T-helper 1 cell treated with Interleukin-12 subunit alpha and Interleukin-12 subunit beta and Interleukin-4 antibody, amounts not matched to agents 30 μg/mL and 1 μg/mL, for 36 hours (primary cell): Measurements from ENCODE around the gene GOLGA8T.
"Not testable (repeated sequence)": the region's sequence is repeated elsewhere in the genome, so short reads cannot be mapped to it uniquely, and the experiment has no call there.

Source experiments
- H3K27ac Mint-ChIP-seq: one replicate; pipeline ENCODE4 v1.8.0; 2021; ENCODE audit warnings: mild to moderate bottlenecking, mixed read lengths
- H3K27me3 Mint-ChIP-seq: one replicate; pipeline ENCODE4 v1.8.0; 2021; ENCODE audit warnings: low read depth, mixed read lengths
- H3K36me3 Mint-ChIP-seq: one replicate; pipeline ENCODE4 v1.8.0; 2021; ENCODE audit warnings: low read depth, mixed read lengths
- H3K4me1 Mint-ChIP-seq: one replicate; pipeline ENCODE4 v1.8.0; 2021; ENCODE audit warnings: low read depth, mixed read lengths
- H3K4me3 Mint-ChIP-seq: one replicate; pipeline ENCODE4 v1.8.0; 2021; ENCODE audit warnings: mild to moderate bottlenecking, moderate library complexity, mixed read lengths
- H3K9me3 Mint-ChIP-seq: one replicate; pipeline ENCODE4 v1.8.0; 2021; ENCODE audit warnings: mixed read lengths

Gene GOLGA8T

DNA sequence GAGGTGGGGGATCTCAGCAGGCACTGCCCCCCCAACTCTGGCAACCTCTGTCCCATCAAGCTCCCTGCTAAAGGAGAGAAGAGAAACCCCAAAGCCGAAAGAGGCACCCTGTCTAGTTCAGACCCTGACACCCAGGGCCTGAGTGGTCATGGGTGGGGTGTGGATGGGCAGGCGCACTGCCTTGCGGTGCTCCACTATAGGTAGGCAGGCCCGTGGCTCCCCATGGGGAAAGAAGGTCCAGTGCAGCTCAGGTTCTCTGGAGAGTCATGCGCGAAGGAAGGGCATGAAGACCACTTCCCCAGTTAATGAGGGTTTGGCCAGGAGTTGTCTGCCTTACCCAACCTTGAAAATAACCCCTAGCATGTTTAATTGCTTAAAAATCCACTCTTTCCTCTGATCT is 40.4 kb downstream of the GOLGA8T start:
- not testable (repeated sequence) for H3K36me3 Mint-ChIP-seq, H3K27me3 Mint-ChIP-seq, H3K4me1 Mint-ChIP-seq, H3K9me3 Mint-ChIP-seq, H3K27ac Mint-ChIP-seq, H3K4me3 Mint-ChIP-seq

- not testable (repeated sequence) for H3K4me1 Mint-ChIP-seq, H3K27me3 Mint-ChIP-seq, H3K27ac Mint-ChIP-seq, H3K4me3 Mint-ChIP-seq, H3K9me3 Mint-ChIP-seq, H3K36me3 Mint-ChIP-seq
Measured at GRCh38 chr15:30176613-30177012, 41.8 kb downstream of the GOLGA8T start.

- H3K36me3 Mint-ChIP-seq, H3K9me3 Mint-ChIP-seq, H3K27me3 Mint-ChIP-seq, H3K4me3 Mint-ChIP-seq, H3K27ac Mint-ChIP-seq, H3K4me1 Mint-ChIP-seq: not testable (repeated sequence)
Measured at GRCh38 chr15:30179814-30180213, 45.0 kb downstream of the GOLGA8T start.

- H3K9me3 Mint-ChIP-seq, H3K36me3 Mint-ChIP-seq, H3K27me3 Mint-ChIP-seq, H3K4me1 Mint-ChIP-seq, H3K27ac Mint-ChIP-seq, H3K4me3 Mint-ChIP-seq: not testable (repeated sequence)
Measured at GRCh38 chr15:30185495-30185894, 50.6 kb downstream of the GOLGA8T start.

DNA sequence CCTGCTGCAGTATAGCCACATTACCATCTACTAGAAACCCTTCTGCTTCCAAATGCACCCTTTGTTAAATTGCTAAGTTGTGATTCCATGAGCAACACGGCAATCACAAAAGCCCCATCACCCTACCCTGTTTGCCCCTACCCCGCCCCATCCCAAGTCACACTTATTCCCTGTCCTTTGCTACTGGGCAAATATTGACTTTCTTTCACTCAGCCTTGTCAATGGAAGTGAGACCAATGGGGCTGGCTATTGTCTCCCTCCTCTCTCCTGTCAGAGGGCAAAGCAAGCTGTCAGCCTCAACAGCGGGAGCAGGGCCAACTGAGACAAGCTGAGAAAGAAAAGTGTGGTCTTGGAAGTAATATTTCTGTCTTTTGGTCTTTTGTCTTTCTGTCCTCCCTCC is 52.6 kb downstream of the GOLGA8T start:
- not testable (repeated sequence) for H3K4me3 Mint-ChIP-seq, H3K36me3 Mint-ChIP-seq, H3K4me1 Mint-ChIP-seq, H3K27ac Mint-ChIP-seq, H3K27me3 Mint-ChIP-seq, H3K9me3 Mint-ChIP-seq

GRCh38 chr15:30189754-30190153 is 54.9 kb downstream of the GOLGA8T start:
- H3K27me3 Mint-ChIP-seq, H3K9me3 Mint-ChIP-seq, H3K4me1 Mint-ChIP-seq, H3K27ac Mint-ChIP-seq, H3K36me3 Mint-ChIP-seq, H3K4me3 Mint-ChIP-seq: not testable (repeated sequence)

GRCh38 chr15:30191143-30191542 is 56.3 kb downstream of the GOLGA8T start:
- not testable (repeated sequence) for H3K4me3 Mint-ChIP-seq, H3K27me3 Mint-ChIP-seq, H3K4me1 Mint-ChIP-seq, H3K36me3 Mint-ChIP-seq, H3K27ac Mint-ChIP-seq, H3K9me3 Mint-ChIP-seq

- not testable (repeated sequence) for H3K36me3 Mint-ChIP-seq, H3K4me1 Mint-ChIP-seq, H3K9me3 Mint-ChIP-seq, H3K27ac Mint-ChIP-seq, H3K4me3 Mint-ChIP-seq, H3K27me3 Mint-ChIP-seq
Measured at GRCh38 chr15:30191639-30192038, 56.8 kb downstream of the GOLGA8T start.

DNA sequence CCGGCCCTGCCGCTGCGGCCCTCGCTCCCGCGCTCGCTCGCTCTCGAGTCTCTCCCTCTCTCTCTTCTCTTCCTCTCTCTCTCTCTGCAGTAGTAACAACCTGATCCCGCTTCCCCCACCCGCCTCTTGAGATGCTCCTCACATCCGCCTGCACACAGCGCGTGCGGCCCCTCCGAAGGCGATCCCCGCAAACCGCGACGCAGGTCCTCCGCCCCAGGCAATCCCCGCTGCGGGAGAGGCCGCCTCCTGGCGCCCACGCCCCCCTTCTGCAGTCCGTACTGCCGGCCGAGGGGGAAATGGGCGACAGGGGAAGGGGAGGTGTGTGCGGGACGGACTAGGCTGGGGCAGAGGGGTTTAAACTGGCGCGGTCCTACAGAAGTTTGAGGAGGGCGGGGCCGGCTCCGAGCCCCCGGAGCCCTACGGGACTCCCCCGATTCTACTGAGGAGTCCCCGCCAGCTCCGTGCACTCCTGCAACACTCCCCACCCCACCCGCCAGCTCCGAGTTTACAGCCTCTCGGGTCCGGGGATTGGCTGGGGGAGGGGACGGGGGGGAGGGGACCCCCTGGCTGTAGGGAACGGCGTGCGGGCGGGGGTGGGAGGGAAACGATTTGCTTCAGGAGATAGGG is 57.4 kb downstream of the GOLGA8T start:
- H3K4me1 Mint-ChIP-seq, H3K9me3 Mint-ChIP-seq, H3K4me3 Mint-ChIP-seq, H3K27me3 Mint-ChIP-seq, H3K36me3 Mint-ChIP-seq, H3K27ac Mint-ChIP-seq: not testable (repeated sequence)

- H3K9me3 Mint-ChIP-seq, H3K27ac Mint-ChIP-seq, H3K36me3 Mint-ChIP-seq, H3K4me1 Mint-ChIP-seq, H3K27me3 Mint-ChIP-seq, H3K4me3 Mint-ChIP-seq: not testable (repeated sequence)
Measured at GRCh38 chr15:30192892-30193291, 58.0 kb downstream of the GOLGA8T start.
